HG03457 (cell line): Measurements from ENCODE around the gene SH3PXD2A.
"Not testable (repeated sequence)": the region's sequence is repeated elsewhere in the genome, so short reads cannot be mapped to it uniquely, and the experiment has no call there.

Experiments used
- ATAC-seq: cut with Tn5 transposase; IDR thresholded peaks from one replicate; pipeline ENCODE4 v1.9.1; 2021; ENCODE audit warnings: moderate number of reproducible peaks; ENCODE audit not compliant: unreplicated experiment

SH3PXD2A gene

GRCh38 chr10:103649654-103650423, 205.5 kb downstream of the SH3PXD2A start:
- no peak for ATAC-seq

DNA sequence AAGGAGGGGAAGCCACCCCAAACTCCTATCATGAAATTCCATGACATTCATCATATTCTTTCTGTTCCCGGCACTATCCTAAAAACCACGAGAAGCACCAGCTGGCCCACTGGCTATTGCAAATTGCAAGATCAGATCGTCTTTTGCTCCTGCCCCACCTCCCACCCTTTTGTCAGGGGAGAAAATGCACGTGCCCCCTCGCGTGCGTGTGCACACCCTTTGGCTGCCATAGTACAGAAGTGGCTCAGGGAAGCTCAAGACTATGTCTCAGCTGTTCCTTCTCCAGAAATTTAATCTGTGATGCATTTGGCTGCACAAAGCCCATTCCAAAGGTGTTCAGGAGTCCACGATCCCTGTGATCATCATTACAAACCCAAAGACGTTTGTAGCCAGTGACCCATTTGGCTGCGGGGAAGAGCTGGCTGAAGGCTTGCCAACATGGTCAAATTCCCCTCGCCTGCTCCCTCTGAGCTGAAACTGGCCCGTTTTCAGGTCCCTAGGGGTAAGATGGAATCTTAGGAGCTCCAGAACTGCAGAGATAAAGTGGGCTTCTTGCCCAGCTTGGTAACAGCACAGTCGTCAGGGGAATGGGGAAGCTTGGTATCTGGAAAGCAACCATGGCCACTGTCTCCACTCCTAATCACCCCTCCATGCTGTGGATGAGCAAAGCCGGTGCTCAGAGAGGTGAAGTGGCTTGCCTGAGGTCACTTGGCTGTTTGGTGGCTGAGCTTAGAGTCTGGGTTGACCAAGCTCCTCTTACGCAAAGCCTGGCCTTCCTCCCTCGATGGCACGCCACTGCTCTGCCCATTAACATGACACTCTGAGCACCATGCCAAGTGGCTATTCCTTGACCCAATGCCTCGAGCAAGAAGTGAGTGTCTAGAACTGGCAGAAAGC, 206.5 kb downstream of the SH3PXD2A start:
- no peak for ATAC-seq

DNA sequence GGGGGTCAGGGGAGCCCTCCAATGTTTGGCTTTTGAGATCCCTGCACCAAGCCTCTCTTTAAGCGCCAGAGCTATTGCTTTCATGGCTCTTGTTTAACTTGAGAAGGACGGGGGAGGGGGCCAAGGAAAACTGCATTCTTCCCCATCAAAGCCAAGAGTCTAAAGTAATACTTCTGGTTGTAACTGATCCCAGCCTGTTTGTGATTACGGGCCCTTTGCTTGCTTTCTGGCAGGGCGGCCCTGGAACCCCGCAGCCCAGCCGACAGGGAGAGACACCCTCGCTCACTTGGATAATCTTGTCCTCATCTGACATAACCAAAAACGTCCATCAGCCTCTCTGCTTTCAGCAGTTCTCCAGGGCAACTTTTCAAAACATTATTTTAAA, 207.1 kb downstream of the SH3PXD2A start:
- ATAC-seq: no peak

GRCh38 chr10:103646304-103646703, 209.1 kb downstream of the SH3PXD2A start:
- no peak for ATAC-seq

DNA sequence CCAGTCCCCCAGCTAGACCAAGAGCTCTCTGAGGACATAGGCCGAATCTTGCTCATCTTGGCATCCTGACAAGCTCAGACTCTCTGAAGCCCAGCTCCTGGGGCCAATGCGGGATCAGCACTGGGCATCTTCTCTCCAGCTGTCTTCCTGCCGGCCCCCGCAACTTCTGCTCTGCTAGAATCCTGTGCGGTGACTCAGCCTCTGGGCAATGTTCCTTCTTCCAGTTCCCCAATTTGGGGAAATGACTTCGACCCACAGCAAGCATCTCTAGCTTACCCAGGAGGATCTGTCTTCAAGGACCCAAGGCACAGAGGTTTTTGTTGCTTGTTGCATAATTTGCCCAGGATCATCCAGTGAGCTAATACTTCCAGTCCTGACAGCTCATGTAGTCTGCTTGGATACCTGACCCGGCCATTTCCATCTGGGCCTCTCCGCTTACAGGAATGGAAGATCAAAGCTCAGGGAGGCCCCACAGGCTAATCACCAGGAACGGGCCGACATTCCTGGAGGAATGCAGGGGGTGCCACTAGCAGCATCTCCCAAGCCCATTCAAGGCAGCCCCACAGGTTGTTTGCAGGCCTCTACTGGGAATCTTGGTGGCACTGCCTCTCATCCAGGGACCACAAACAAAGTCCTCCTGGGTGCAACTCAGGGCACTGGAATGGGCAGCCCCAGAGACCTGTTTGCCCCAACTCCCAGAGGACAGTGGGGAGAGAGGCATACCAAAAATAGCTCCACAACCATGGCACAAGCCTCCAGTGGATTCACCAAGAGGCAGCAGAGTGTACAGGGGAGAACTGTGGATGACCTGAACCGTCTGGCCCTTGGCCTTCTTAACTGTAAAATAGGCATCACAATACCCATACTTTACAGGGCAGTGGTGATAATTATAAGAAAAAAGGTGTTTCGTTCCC, 210.0 kb downstream of the SH3PXD2A start:
- no peak for ATAC-seq

- ATAC-seq: no peak
Observed at GRCh38 chr10:103643381-103643780, 212.0 kb downstream of the SH3PXD2A start.

DNA sequence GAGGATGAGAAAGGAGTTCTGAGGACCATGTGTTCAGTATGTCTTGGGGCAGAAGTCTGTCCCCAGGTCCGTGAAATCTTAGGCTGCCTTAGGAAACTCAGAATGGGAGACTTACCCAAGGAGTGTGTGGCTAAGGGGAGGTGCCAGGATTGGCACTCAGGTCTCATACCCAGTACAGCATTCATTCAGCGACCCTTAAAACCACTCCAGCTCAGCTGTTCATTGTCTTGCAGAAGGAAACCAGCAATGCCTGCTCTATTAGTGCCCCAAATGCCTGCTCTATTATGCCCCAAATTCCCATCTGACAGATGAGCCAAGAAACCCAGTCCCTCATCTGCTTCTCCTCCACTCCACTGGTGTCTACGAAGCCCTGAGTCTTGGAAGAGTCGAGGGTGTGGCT, 214.1 kb downstream of the SH3PXD2A start:
- ATAC-seq: no peak

GRCh38 chr10:103640436-103641181, 214.8 kb downstream of the SH3PXD2A start:
- no peak for ATAC-seq

GRCh38 chr10:103638948-103639347, 216.4 kb downstream of the SH3PXD2A start:
- ATAC-seq: no peak

GRCh38 chr10:103637927-103638557, 217.3 kb downstream of the SH3PXD2A start:
- no peak for ATAC-seq

DNA sequence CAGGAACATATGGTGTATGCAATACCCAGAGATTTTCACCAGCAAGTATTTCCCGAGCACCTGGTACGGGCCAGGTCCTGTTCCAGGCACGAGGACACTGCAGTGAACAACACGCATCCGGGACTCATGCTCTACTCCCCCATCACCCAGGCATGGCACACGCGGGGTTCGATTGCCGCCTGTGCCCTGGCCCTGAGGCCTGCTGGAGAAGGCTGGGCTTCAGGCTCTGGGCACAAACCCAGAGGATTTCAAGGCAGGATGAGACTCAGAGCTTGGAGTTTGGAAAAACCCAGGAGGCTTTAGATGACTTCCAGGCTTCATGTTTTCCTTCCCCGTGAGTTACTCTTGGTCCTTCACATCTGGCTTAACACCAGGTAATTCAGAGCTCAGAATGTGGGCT, 218.4 kb downstream of the SH3PXD2A start:
- ATAC-seq: no peak

- no peak for ATAC-seq
Observed at GRCh38 chr10:103636492-103636891, 218.9 kb downstream of the SH3PXD2A start.

DNA sequence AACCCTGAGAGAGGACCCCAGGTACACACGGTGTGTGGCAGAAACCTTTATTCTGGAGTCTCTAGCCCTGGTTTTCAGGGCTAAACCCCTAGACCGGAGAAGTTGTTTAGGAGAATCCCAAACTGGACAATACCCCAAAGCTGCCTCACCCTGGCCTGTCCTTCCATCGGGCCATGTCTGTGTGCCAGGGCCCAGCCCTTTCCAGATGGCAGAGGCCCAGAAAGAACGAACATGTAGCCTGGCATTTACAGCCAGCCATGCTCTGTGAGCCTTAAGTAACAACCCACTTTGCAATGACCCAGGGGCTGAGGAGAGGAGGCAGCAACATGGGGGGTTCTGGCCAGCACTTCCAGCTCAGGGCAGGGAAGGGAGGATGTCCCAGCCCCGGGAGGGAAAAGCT, 219.8 kb downstream of the SH3PXD2A start:
- ATAC-seq: no peak

GRCh38 chr10:103633846-103634245, 221.5 kb downstream of the SH3PXD2A start:
- ATAC-seq: no peak

DNA sequence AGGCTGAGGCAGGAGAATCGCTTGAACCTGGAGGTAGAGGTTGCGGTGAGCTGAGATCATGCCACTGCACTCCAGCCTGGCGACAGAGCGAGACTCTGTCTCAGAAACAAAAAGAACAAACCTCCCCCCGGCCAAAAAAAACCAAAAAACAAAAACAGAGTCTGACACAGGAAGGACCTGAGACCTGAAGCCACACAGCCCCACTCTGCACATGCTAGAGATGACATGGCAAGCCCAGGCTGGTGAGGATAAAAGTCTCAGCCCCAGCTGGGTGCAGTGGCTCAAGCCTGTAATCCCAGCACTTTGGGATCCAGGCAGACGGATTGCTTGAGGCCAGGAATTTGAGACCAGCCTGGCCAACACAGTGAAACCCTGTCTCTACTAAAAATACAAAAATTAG, 222.5 kb downstream of the SH3PXD2A start:
- not testable (repeated sequence) for ATAC-seq

DNA sequence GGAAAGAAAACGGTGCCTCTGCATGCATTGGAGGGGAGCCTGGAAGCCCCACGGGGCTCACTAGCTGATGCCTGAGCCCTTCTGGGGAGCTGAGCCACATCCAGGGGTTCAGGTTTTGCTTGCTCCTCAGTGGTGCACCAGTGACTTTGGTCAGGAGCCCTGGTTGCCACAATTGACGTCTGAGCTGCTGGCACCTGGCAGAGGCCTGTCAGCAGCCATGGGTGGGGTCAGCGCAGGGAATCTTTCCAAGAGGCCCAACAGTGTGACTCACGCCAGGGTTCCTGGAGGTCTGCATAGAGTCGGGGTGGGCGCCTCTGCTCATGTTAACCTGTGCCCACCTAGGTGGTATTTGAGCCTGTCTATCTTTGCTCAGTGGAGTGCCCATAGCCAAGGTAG, 223.1 kb downstream of the SH3PXD2A start:
- no peak for ATAC-seq

DNA sequence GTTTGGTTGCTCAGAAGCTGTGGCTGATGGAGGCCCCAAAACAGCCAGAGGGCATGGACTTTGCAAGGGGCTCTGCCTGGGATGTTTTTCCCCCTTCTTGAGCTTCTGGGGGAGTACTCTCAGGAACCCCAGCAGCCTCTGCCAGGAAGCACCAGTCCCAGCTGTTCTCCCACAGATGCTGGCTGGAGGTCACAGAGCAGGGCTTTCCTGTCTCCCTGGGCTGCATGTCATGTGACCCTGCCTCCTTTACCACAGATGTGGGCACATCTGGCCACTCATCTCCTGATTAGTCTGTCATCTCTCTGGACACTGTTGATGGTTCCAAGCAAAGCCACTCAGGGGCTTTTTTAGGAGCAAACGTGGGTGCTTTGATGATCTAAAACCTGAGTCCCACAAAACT, 225.2 kb downstream of the SH3PXD2A start:
- ATAC-seq: no peak

DNA sequence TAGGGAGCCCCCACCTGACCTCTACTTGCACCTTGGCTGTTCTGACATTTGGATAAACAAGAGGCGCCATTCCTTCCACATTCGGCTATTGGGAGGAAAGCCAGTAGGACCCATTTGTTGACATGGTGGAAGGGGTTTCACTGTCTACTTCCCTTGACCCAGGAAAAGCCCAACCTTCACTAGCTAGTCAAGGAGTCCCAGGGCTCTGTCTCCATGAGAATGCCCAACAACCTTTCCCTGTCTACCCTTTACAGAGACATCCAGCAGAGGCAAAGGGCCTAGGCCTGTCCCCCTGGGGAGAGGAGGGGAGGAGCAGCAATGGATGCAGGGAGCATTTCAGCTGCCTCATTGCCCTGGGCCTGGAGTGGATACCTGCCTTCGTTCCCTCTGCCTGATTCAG, 225.8 kb downstream of the SH3PXD2A start:
- ATAC-seq: no peak

GRCh38 chr10:103627893-103628292, 227.5 kb downstream of the SH3PXD2A start:
- ATAC-seq: no peak
